ENCODE data around the gene NSRP1. TPM values are rescaled to one million over a fixed set of nuclear protein-coding genes. Genes with fewer than 3 reads are reported as not detected.

Gene NSRP1
- total and polyA plus RNA-seq, 2 of the 13 experiments (the other 11 are each of a cell fraction or from before 2014, with no cell fraction given): 7.0 to 14.3 TPM

DNA sequence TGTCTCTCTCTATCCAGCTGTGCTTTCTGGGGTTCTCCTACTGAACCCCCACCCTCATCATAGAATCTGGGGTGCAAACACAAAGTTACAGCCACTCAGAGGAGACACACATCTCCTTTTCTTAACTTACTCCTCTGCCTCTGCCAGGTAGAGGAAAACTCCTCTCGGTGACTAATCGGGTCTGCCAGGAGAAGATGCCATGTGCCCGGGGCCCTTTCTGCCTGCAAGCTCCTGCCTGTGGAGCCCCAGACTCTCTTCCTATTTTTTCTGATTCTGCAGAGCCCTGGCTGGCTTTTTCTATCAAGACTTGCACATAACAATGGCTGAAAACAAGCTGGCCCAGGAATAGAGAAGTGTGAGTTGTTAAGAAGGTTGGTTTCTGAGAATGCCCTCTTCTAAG lies 108.5 kb downstream of the NSRP1 start:
- Histone ChIP-seq H3K4me2 (ENCODE audit: low read depth, low read length) (peak overlapping the region; percentile 79), H3K79me2 (ENCODE audit: insufficient read depth, low read length) (no peaks in the 10 kb centered on the region), H4K20me1 (ENCODE audit: insufficient read depth, low read length) (no peaks in the 10 kb centered on the region), H3K27ac (ENCODE audit: extremely low read length, insufficient read depth, low read length) (peak overlapping the region; percentile 89), H3K4me1 (ENCODE audit: insufficient read depth, low read length) (peaks cover 91% of the 10 kb centered on the region), H3K4me3 (replicated peaks in 1 of 3; ENCODE audit: insufficient read depth in 1 of 3, low read depth in 2 of 3, low read length in 3 of 3) (peak overlapping the region in 2 of 3 experiments; percentile 34 to 69; a peak in 2 of 6 replicates), H2AFZ (ENCODE audit: low read length) (no peak overlapping the region), H3K36me3 (replicated peaks in 1 of 2; ENCODE audit: control insufficient read depth in 1 of 2, insufficient read depth in 2 of 2, low read length in 2 of 2) (no peaks in the 10 kb centered on the region), H3K27me3 (ENCODE audit: control insufficient read depth in 1 of 2, insufficient read depth in 2 of 2, low read length in 2 of 2) (no peaks in the 10 kb centered on the region), H3K9ac (ENCODE audit: insufficient read depth, low read depth, low read length) (peak overlapping the region; percentile 60; the same call in 1 of the 2 replicates), H3K9me3 (ENCODE audit: low read length) (no peaks in the 10 kb centered on the region)
- WGBS (ENCODE audit: low lambda C conversion rate): 16% methylated on average over 3 of the region's 3 CpGs
- BruUV-seq (replicated peaks): no TSS peak
- ChIA-PET CTCF (ENCODE audit: low intra/inter-chr PET ratio, low total read pairs) (no interaction called here), POLR2A (interaction anchor here (0.7 to 2.7 kb wide), 7 partner anchors 10 to 120 kb away, joined by 3 to 9 read pairs (median 6); partner anchors contain the start of gene SLC6A4)
- DNase-seq (ENCODE audit: low spot score) (peak; percentile 10), ATAC-seq (no peak), FAIRE-seq (no peak)
- in situ Hi-C loops (cut with HindIII; ENCODE audit: extremely low pct_ligation_motif_present, low pct_unique_long_range_greater_than_20kb): no loop called here
- TF ChIP-seq, protein P1, sequence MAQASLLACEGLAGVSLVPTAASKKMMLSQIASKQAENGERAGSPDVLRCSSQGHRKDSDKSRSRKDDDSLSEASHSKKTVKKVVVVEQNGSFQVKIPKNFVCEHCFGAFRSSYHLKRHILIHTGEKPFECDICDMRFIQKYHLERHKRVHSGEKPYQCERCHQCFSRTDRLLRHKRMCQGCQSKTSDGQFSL (CRISPR knock-in tag; IDR thresholded peaks at IDR 0.05): no peak
- no peak for TF ChIP-seq ZNF674 (CRISPR knock-in tag; IDR thresholded peaks at IDR 0.05; ENCODE audit: low read depth)
- no peak for TF ChIP-seq CEBPB (IDR thresholded peaks at IDR 0.05; ENCODE audit: borderline replicate concordance, low read depth, low read length)
- no peak for TF ChIP-seq ZBTB7A (CRISPR knock-in tag; IDR thresholded peaks at IDR 0.05)
- TF ChIP-seq, protein P2, sequence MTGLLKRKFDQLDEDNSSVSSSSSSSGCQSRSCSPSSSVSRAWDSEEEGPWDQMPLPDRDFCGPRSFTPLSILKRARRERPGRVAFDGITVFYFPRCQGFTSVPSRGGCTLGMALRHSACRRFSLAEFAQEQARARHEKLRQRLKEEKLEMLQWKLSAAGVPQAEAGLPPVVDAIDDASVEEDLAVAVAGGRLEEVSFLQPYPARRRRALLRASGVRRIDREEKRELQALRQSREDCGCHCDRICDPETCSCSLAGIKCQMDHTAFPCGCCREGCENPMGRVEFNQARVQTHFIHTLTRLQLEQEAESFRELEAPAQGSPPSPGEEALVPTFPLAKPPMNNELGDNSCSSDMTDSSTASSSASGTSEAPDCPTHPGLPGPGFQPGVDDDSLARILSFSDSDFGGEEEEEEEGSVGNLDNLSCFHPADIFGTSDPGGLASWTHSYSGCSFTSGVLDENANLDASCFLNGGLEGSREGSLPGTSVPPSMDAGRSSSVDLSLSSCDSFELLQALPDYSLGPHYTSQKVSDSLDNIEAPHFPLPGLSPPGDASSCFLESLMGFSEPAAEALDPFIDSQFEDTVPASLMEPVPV (CRISPR knock-in tag; IDR thresholded peaks at IDR 0.05): no peak
- TF ChIP-seq, protein P3, sequence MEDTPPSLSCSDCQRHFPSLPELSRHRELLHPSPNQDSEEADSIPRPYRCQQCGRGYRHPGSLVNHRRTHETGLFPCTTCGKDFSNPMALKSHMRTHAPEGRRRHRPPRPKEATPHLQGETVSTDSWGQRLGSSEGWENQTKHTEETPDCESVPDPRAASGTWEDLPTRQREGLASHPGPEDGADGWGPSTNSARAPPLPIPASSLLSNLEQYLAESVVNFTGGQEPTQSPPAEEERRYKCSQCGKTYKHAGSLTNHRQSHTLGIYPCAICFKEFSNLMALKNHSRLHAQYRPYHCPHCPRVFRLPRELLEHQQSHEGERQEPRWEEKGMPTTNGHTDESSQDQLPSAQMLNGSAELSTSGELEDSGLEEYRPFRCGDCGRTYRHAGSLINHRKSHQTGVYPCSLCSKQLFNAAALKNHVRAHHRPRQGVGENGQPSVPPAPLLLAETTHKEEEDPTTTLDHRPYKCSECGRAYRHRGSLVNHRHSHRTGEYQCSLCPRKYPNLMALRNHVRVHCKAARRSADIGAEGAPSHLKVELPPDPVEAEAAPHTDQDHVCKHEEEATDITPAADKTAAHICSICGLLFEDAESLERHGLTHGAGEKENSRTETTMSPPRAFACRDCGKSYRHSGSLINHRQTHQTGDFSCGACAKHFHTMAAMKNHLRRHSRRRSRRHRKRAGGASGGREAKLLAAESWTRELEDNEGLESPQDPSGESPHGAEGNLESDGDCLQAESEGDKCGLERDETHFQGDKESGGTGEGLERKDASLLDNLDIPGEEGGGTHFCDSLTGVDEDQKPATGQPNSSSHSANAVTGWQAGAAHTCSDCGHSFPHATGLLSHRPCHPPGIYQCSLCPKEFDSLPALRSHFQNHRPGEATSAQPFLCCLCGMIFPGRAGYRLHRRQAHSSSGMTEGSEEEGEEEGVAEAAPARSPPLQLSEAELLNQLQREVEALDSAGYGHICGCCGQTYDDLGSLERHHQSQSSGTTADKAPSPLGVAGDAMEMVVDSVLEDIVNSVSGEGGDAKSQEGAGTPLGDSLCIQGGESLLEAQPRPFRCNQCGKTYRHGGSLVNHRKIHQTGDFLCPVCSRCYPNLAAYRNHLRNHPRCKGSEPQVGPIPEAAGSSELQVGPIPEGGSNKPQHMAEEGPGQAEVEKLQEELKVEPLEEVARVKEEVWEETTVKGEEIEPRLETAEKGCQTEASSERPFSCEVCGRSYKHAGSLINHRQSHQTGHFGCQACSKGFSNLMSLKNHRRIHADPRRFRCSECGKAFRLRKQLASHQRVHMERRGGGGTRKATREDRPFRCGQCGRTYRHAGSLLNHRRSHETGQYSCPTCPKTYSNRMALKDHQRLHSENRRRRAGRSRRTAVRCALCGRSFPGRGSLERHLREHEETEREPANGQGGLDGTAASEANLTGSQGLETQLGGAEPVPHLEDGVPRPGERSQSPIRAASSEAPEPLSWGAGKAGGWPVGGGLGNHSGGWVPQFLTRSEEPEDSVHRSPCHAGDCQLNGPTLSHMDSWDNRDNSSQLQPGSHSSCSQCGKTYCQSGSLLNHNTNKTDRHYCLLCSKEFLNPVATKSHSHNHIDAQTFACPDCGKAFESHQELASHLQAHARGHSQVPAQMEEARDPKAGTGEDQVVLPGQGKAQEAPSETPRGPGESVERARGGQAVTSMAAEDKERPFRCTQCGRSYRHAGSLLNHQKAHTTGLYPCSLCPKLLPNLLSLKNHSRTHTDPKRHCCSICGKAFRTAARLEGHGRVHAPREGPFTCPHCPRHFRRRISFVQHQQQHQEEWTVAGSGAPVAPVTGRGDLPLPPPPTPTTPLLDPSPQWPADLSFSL (CRISPR knock-in tag; IDR thresholded peaks at IDR 0.05): no peak
- intact Hi-C loops (cut with micrococcal nuclease; ENCODE audit: unreplicated experiment): loop anchor here (10.0 kb wide), 1 partner anchor 50 kb away; no protein-coding TSS in a partner anchor

Data from HepG2 (cell line).